Cardiac fibroblast (primary cell): ENCODE results near the gene SERPINA6.
"Not testable (repeated sequence)": the region's sequence is repeated elsewhere in the genome, so short reads cannot be mapped to it uniquely, and the experiment has no call there.

Experiments
- DNase-seq, 2 donors: peaks; one replicate each; pipeline versions ENCODE4 v3.0.0 to v3.0.0-alpha.2; 2010; ENCODE audit warnings: low read depth in 2 of 2
- H3K4me3 ChIP-seq, 2 donors: replicated peaks in 1 of 2; 1 replicate in 1 of 2; 2 replicates in 1 of 2; pipeline ENCODE4 v1.5.1; 2011; ENCODE audit warnings: low read depth in 2 of 2, low read length in 2 of 2, mild to moderate bottlenecking in 2 of 2, moderate library complexity in 1 of 2
- TF ChIP-seq, protein P1 (sequence below): IDR thresholded peaks from one replicate; pipeline ENCODE4 v1.5.1; 2011; ENCODE audit warnings: low read depth, mild to moderate bottlenecking, low read length, inconsistent platforms

SERPINA6 gene

GRCh38 chr14:94285158-94285557 lies 38.0 kb downstream of the SERPINA6 start:
- DNase-seq: no peak
- no peak overlapping the region for H3K4me3 ChIP-seq
- TF ChIP-seq, protein P1, sequence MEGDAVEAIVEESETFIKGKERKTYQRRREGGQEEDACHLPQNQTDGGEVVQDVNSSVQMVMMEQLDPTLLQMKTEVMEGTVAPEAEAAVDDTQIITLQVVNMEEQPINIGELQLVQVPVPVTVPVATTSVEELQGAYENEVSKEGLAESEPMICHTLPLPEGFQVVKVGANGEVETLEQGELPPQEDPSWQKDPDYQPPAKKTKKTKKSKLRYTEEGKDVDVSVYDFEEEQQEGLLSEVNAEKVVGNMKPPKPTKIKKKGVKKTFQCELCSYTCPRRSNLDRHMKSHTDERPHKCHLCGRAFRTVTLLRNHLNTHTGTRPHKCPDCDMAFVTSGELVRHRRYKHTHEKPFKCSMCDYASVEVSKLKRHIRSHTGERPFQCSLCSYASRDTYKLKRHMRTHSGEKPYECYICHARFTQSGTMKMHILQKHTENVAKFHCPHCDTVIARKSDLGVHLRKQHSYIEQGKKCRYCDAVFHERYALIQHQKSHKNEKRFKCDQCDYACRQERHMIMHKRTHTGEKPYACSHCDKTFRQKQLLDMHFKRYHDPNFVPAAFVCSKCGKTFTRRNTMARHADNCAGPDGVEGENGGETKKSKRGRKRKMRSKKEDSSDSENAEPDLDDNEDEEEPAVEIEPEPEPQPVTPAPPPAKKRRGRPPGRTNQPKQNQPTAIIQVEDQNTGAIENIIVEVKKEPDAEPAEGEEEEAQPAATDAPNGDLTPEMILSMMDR: no peak

DNA sequence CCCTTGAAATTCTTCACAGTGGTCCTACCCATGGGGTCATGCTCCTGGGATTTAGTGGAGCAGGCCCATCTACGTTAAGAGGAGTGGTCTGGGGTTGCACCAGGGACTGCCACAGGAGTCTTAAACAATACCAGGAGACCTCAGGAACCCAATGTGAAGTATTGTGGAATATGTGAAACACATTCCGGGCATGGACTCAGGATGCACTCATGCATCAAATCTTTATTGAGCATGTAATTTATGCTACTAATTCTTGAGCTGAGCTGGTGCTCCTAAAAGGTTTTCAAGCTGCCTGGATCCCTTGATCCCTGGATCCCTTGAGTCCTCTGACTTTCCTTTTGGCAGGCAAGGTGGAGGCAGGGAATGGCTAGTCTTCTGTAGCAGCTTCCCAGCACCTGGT lies 38.9 kb downstream of the SERPINA6 start:
- no peak for DNase-seq
- TF ChIP-seq, protein P1: no peak
- H3K4me3 ChIP-seq: no peak overlapping the region

DNA sequence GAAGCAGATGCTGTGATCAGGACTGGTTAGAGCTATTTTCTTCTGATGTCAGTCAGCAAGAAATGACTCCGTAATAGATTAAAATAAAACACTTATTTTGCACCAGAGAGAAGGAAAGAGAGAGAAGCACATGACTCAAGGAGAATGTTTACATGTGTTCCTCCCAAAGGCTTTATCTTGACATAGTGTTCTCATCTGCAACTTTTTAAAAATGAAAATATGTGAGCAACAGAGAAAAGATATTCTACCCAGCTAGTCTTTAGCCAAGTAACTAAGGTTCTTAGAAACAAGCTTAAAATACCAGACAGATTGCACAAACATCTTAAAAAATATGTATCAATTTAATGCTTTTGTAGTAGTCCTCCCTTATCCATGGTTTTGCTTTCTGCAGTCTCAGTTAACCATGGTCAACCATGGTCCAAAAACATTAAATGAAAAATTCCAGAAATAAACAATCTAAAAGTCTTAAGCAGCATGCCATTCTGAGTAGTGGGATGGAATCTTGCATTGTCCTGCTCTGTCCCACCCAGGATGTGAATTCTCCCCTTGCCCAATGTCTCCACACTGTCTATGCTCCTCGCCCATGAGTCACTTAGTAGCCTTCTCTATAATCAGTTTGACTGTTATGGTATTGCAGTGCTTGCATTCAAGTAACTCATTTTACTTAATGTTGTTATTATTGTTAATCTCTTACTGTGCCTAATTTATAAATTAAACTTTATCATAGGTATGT lies 40.0 kb downstream of the SERPINA6 start:
- H3K4me3 ChIP-seq: no peak overlapping the region
- DNase-seq: peak in 1 of 2 donors; percentile 2
- TF ChIP-seq, protein P1: no peak

DNA sequence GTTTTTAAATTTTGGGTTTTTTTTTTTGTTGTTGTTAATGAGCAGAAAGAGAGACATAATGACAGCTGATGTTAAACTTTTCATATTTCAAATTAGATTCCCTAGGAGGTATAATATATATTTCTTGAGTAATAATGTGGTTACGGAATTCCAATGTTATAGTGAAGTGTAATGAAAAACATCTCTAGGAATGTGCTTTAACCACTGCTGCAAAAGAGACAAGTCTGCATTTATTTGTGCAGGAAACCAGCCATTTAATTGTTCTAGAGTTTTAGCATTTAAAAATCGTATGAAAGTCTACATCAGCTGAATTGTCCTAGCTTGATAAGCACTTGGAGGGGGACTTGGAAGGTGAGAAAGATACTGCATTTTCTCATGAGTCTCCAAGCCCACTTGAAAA lies 44.4 kb downstream of the SERPINA6 start:
- no peak for DNase-seq
- no peak overlapping the region for H3K4me3 ChIP-seq

GRCh38 chr14:94276898-94277561 lies 46.1 kb downstream of the SERPINA6 start:
- not testable (repeated sequence) for DNase-seq, H3K4me3 ChIP-seq

More for the DNA sequence above, 44.4 kb downstream of the SERPINA6 start:
- TF ChIP-seq, protein P1: no peak

DNA sequence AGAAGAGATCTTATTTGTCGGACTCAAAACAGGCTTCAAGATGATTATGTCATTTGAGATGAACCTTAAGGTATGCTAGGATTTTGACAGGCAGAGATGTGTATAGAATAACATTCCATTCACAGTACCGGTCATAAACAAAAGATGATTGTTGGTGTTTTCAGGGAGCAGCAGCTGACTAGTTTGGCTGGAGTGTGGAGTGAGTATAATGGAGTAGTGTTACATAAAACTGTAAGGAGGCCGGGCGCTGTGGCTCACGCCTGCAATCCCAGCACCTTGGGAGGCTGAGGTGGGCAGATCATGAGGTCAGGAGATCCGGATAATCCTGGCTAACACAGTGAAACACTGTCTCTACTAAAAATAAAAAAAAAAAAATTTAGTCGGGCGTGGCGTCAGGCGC lies 54.0 kb downstream of the SERPINA6 start:
- no peak for DNase-seq
- no peak overlapping the region for H3K4me3 ChIP-seq
- TF ChIP-seq, protein P1: no peak

GRCh38 chr14:94268582-94268981 lies 54.6 kb downstream of the SERPINA6 start:
- not testable (repeated sequence) for DNase-seq, H3K4me3 ChIP-seq
